H1 (cell line): ENCODE data around the gene ZSCAN22. TPM values are rescaled to one million over a fixed set of nuclear protein-coding genes. Genes with fewer than 3 reads are reported as not detected.

Source experiments
- CTCF ChIA-PET: fragments of 300-600 bp; sonication (Branson Sonifier 250); formaldehyde crosslinking; loops from one replicate; lab custom pipeline; 2021; ENCODE audit not compliant: partially characterized antibody; lab: Charles Lee
- POLR2A ChIA-PET: fragments of 300-600 bp; sonication (Branson Sonifier 250); formaldehyde crosslinking; loops from one replicate; lab custom pipeline; 2021; ENCODE audit warnings: inconsistent platforms; ENCODE audit not compliant: partially characterized antibody; lab: Charles Lee
- DNase-seq, 2 experiments: peaks; one replicate each; pipeline versions ENCODE4 v3.0.0 to v3.0.0-alpha.2; 2010 to 2022; ENCODE audit warnings: low spot score in 2 of 2, low read depth in 1 of 2, mixed read lengths in 1 of 2
- FAIRE-seq: peaks from 2 replicates; lab custom pipeline; 2011; peaks lifted over from hg19 to GRCh38; lab: Jason Lieb, UNC
- H2AFZ ChIP-seq: 2 replicates; pipeline ENCODE4 v1.8.1; 2012; ENCODE audit warnings: low read length, inconsistent platforms
- H2AK5ac ChIP-seq: 2 replicates; pipeline ENCODE4 v1.6.1; 2013; ENCODE audit warnings: low read depth, low read length
- H2BK120ac ChIP-seq: replicated peaks from 2 replicates; pipeline ENCODE3; 2013; ENCODE audit warnings: low read depth, low read length, inconsistent platforms
- H2BK12ac ChIP-seq: 2 replicates; pipeline ENCODE4 v1.6.1; 2013; ENCODE audit warnings: low read depth, low read length
- H2BK15ac ChIP-seq: 2 replicates; pipeline ENCODE4 v1.6.1; 2013; ENCODE audit warnings: low read length
- H2BK20ac ChIP-seq: 2 replicates; pipeline ENCODE4 v1.6.1; 2013; ENCODE audit warnings: low read length
- H2BK5ac ChIP-seq: 2 replicates; pipeline ENCODE4 v1.6.1; 2013; ENCODE audit warnings: low read depth, low read length
- H3K14ac ChIP-seq: 2 replicates; pipeline ENCODE4 v1.6.1; 2013; ENCODE audit warnings: inconsistent platforms; ENCODE audit not compliant: insufficient read length
- H3K18ac ChIP-seq: 2 replicates; pipeline ENCODE4 v1.6.1; 2013; ENCODE audit warnings: low read length; ENCODE audit errors: extremely low read depth
- H3K23ac ChIP-seq: 2 replicates; pipeline ENCODE4 v1.6.1; 2013; ENCODE audit warnings: inconsistent platforms; ENCODE audit not compliant: insufficient read length
- H3K23me2 ChIP-seq: 2 replicates; pipeline ENCODE4 v1.6.1; 2013; ENCODE audit warnings: low read depth, low read length
- H3K27ac ChIP-seq: 2 replicates; pipeline ENCODE4 v1.6.1; 2011; ENCODE audit warnings: low read depth, low read length, inconsistent platforms
- H3K27me3 ChIP-seq, 4 experiments: replicated peaks in 1 of 4; 1 replicate in 1 of 4; 2 replicates in 3 of 4; pipeline versions ENCODE4 v1.6.1 to v1.8.1; 2011 to 2013; ENCODE audit warnings: low read length in 3 of 4, mild to moderate bottlenecking in 3 of 4, inconsistent platforms in 2 of 4, mixed read lengths in 2 of 4, moderate library complexity in 1 of 4; ENCODE audit not compliant: control insufficient read depth in 3 of 4, insufficient read depth in 3 of 4; ENCODE audit errors: extremely low read depth in 1 of 4
- H3K36me3 ChIP-seq, 4 experiments: 2 replicates each; pipeline versions ENCODE4 v1.6.1 to v1.8.1; 2011 to 2013; ENCODE audit warnings: mild to moderate bottlenecking in 4 of 4, low read length in 3 of 4, moderate library complexity in 2 of 4, control low read depth in 1 of 4, inconsistent platforms in 1 of 4; ENCODE audit not compliant: insufficient read depth in 4 of 4, control insufficient read depth in 2 of 4
- H3K4ac ChIP-seq: replicated peaks from 2 replicates; pipeline ENCODE3; 2013; ENCODE audit warnings: low read length, low read depth, mixed read lengths, inconsistent platforms; ENCODE audit not compliant: insufficient read length
- H3K4me1 ChIP-seq, 4 experiments: replicated peaks in 1 of 4; 1 replicate in 1 of 4; 2 replicates in 3 of 4; pipeline versions ENCODE4 v1.6.1 to v1.8.1; 2011 to 2013; ENCODE audit warnings: low read length in 3 of 4, inconsistent platforms in 2 of 4, mixed read lengths in 1 of 4; ENCODE audit not compliant: insufficient read depth in 4 of 4, control insufficient read depth in 3 of 4
- H3K4me2 ChIP-seq, 2 experiments: 2 replicates each; pipeline versions ENCODE4 v1.6.1 to v1.8.1; 2011 to 2013; ENCODE audit warnings: low read depth in 2 of 2, low read length in 2 of 2, control low read depth in 1 of 2, inconsistent platforms in 1 of 2, mild to moderate bottlenecking in 1 of 2; ENCODE audit not compliant: insufficient read depth in 1 of 2
- H3K4me3 ChIP-seq, 4 experiments: fragments of 200-600, 300-600 bp in 1 of 4; sonication (generic), shearing (Covaris generic), sonication (Bioruptor Twin) in 1 of 4; 2 replicates each; pipeline versions ENCODE4 v1.5.1 to v1.8.1; 2011 to 2016; ENCODE audit warnings: low read length in 4 of 4, low read depth in 3 of 4, control low read depth in 2 of 4, inconsistent platforms in 2 of 4, mild to moderate bottlenecking in 2 of 4, mixed read lengths in 1 of 4, moderate library complexity in 1 of 4; ENCODE audit not compliant: insufficient read depth in 2 of 4; ENCODE audit errors: extremely low read depth in 1 of 4
- H3K56ac ChIP-seq: replicated peaks from 2 replicates; pipeline ENCODE3; 2013; ENCODE audit warnings: low read depth, mild to moderate bottlenecking, mixed read lengths, low read length, inconsistent platforms; ENCODE audit not compliant: insufficient read length
- H3K79me1 ChIP-seq: 2 replicates; pipeline ENCODE4 v1.6.1; 2013; ENCODE audit warnings: low read depth, low read length, control low read depth
- H3K79me2 ChIP-seq, 2 experiments: 2 replicates each; pipeline versions ENCODE4 v1.6.1 to v1.8.1; 2012 to 2013; ENCODE audit warnings: low read length in 2 of 2, mild to moderate bottlenecking in 2 of 2, inconsistent platforms in 1 of 2; ENCODE audit not compliant: insufficient read depth in 2 of 2, control insufficient read depth in 1 of 2
- H3K9ac ChIP-seq, 4 experiments: replicated peaks in 1 of 4; 1 replicate in 1 of 4; 2 replicates in 3 of 4; pipeline versions ENCODE4 v1.6.1 to v1.8.1; 2011 to 2013; ENCODE audit warnings: low read depth in 3 of 4, low read length in 3 of 4, control low read depth in 2 of 4, mild to moderate bottlenecking in 2 of 4, moderate library complexity in 2 of 4, inconsistent platforms in 1 of 4; ENCODE audit errors: extremely low read depth in 1 of 4
- H3K9me3 ChIP-seq, 2 experiments: 2 replicates each; pipeline versions ENCODE4 v1.6.1 to v1.8.1; 2012 to 2013; ENCODE audit warnings: mild to moderate bottlenecking in 2 of 2, moderate library complexity in 2 of 2, control low read depth in 1 of 2, inconsistent platforms in 1 of 2, low read depth in 1 of 2, low read length in 1 of 2, mixed read lengths in 1 of 2; ENCODE audit not compliant: insufficient read depth in 2 of 2
- H4K20me1 ChIP-seq, 2 experiments: replicated peaks in 1 of 2; 2 replicates each; pipeline versions ENCODE3 to v1.8.1; 2011 to 2013; ENCODE audit warnings: inconsistent platforms in 2 of 2, low read length in 2 of 2, mild to moderate bottlenecking in 1 of 2; ENCODE audit not compliant: insufficient read depth in 2 of 2, control insufficient read depth in 1 of 2
- H4K5ac ChIP-seq: 2 replicates; pipeline ENCODE4 v1.6.1; 2013; ENCODE audit warnings: low read length, low read depth, mixed read lengths, inconsistent platforms; ENCODE audit not compliant: insufficient read length
- H4K8ac ChIP-seq: 2 replicates; pipeline ENCODE4 v1.8.0; 2013; ENCODE audit warnings: mild to moderate bottlenecking, moderate library complexity, low read length, inconsistent platforms; ENCODE audit not compliant: insufficient read depth; ENCODE audit errors: extremely low read depth
- H4K91ac ChIP-seq: replicated peaks from 2 replicates; pipeline ENCODE3; 2013; ENCODE audit warnings: low read length, mixed read lengths, inconsistent platforms; ENCODE audit not compliant: insufficient read length
- BACH1 ChIP-seq: IDR thresholded peaks from 2 replicates; pipeline ENCODE4 v1.6.1; 2012; ENCODE audit warnings: low read length, improper control_type of control experiment
- BRCA1 ChIP-seq: IDR thresholded peaks from 2 replicates; pipeline ENCODE4 v1.6.1; 2012; ENCODE audit warnings: low read depth, low read length, improper control_type of control experiment
- FOSL1 ChIP-seq: IDR thresholded peaks from 2 replicates; pipeline ENCODE4 v1.6.1; 2011; ENCODE audit warnings: mild to moderate bottlenecking, low read depth, low read length, moderate library complexity; ENCODE audit not compliant: insufficient read depth
- POLR2AphosphoS5 ChIP-seq: IDR thresholded peaks from 2 replicates; pipeline ENCODE4 v1.6.1; 2011; ENCODE audit warnings: low read depth, low read length
- RNF2 ChIP-seq: fragments of 200-900, 300-1000 bp; sonication (generic); IDR thresholded peaks from 2 replicates; pipeline ENCODE4 v1.7.1; 2016; ENCODE audit warnings: borderline replicate concordance, low read depth, mild to moderate bottlenecking, antibody characterized with exemption, low read length; ENCODE audit not compliant: poor library complexity, severe bottlenecking; ENCODE audit errors: missing control alignments
- TAF1 ChIP-seq: IDR thresholded peaks from 2 replicates; pipeline ENCODE4 v1.6.1; 2011; ENCODE audit warnings: mild to moderate bottlenecking, low read depth, low read length
- YY1 ChIP-seq: IDR thresholded peaks from 2 replicates; pipeline ENCODE4 v1.6.1; 2011; ENCODE audit warnings: low read depth, mild to moderate bottlenecking, low read length
- WGBS, 2 experiments: shearing (Covaris generic) in 1 of 2; methylation state at CpG; one replicate each; pipeline versions ENCODE4 v1.1.6 to v1.1.7; 2013 to 2015; ENCODE audit warnings: low lambda C conversion rate in 2 of 2, mixed read lengths in 2 of 2, inconsistent platforms in 1 of 2, low coverage in 1 of 2, missing lambda C conversion rate in 1 of 2; ENCODE audit not compliant: insufficient replicate concordance in 2 of 2, insufficient coverage in 1 of 2, insufficient read length in 1 of 2; ENCODE audit errors: extremely low coverage in 1 of 2, missing lambda C conversion rate in 1 of 2; 5-methylcytosine and 5-hydroxymethylcytosine counted together
- polyA plus RNA-seq, 7 experiments: library from polyadenylated mRNA; depleted of rRNA in 3 of 7; stranded (reverse) in 5 of 7; unstranded in 2 of 7; fragments of >200 nt in 5 of 7; fragments of 200-250 nt in 2 of 7; gene quantifications; 1 replicate in 5 of 7; 2 replicates in 1 of 7; 4 replicates in 1 of 7; pipeline versions ENCODE4 v1.2.1 to v1.2.3, GENCODE V29; 2011 to 2013; ENCODE audit warnings: missing spikeins in 2 of 7, mixed read lengths in 2 of 7
- total RNA-seq: library from RNA; stranded (reverse); fragmentation: NEBNext Ultra II Directional; extraction: Animal tissue kit (Norgen Biotek cat#: 25700); gene quantifications from 2 replicates; pipeline ENCODE4 v1.2.1, GENCODE V29; 2021

ZSCAN22 gene
- total and polyA plus RNA-seq, 2 of the 8 experiments (the other 6 are each of a cell fraction or from before 2014, with no cell fraction given) = 3.2 to 3.3 TPM

DNA sequence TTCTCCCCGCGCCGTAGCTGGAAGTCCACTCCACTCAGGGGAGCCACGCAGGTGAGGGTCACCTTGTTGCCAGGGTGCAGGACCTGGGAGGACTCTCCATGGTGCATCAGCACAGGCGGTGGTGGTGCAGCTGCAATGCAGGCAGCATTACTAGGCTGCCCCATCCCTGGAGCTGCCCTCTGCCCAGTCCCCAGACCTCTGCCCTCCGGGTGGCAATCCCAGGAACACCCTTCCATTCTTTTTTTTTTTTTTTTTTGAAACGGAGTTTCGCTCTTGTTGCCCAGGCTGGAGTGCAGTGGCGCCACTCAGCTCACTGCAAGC is 24.7 kb downstream of the ZSCAN22 start:
- H3K9me3 ChIP-seq = no peaks in the 10 kb centered on the region
- no peaks in the 10 kb centered on the region for H3K79me2 ChIP-seq
- no peak overlapping the region for H3K4me2 ChIP-seq
- CTCF ChIA-PET = interaction anchor here (0.8 to 2.9 kb wide), 5 partner anchors 11 to 132 kb away, joined by 3 to 14 read pairs (median 4); partner anchors contain the start of gene ZNF497
- H4K5ac ChIP-seq = no peak overlapping the region
- no peak overlapping the region for H2BK20ac ChIP-seq
- H3K18ac ChIP-seq = no peak overlapping the region
- H2BK15ac ChIP-seq = no peak overlapping the region
- no peak for FAIRE-seq
- H3K56ac ChIP-seq = no peak overlapping the region
- no peak overlapping the region for H3K23ac ChIP-seq
- H2AK5ac ChIP-seq = no peak overlapping the region
- no peak overlapping the region for H2BK5ac ChIP-seq
- H3K4ac ChIP-seq = no peak overlapping the region
- peaks cover 0 to 3% of the 10 kb centered on the region in 2 experiments for H4K20me1 ChIP-seq
- H3K79me1 ChIP-seq = no peaks in the 10 kb centered on the region
- 0 out of 7 replicates have a peak, but pooled peaks cover 0 to 3% (median 0%) of the 10 kb centered on the region in 4 experiments for H3K27me3 ChIP-seq
- H3K4me1 ChIP-seq = no peaks in the 10 kb centered on the region; a peak in 1 of 7 replicates
- WGBS, 2 experiments = 92% methylated on average over 6 of the region's 9 CpGs; no CpG with 5 or more reads in 1 of the 2 experiments
- TF ChIP-seq POLR2AphosphoS5 = no peak
- TF ChIP-seq TAF1 = no peak
- no peak for TF ChIP-seq RNF2
- no peak for TF ChIP-seq YY1
- no peak for TF ChIP-seq BRCA1
- no peak for TF ChIP-seq BACH1
- no peak for TF ChIP-seq FOSL1
- H3K27ac ChIP-seq = no peak overlapping the region
- no peak overlapping the region for H2AFZ ChIP-seq
- no peak overlapping the region for H4K91ac ChIP-seq
- H3K4me3 ChIP-seq = no peak overlapping the region
- DNase-seq = no peak
- POLR2A ChIA-PET = interaction anchor here (1.0 to 11.4 kb wide), 4 partner anchors 11 to 204 kb away, joined by 3 to 102 read pairs (median 6); partner anchors contain the start of genes CHMP2A, RNF225 and ZNF497
- no peak overlapping the region for H2BK12ac ChIP-seq
- no peak overlapping the region for H3K9ac ChIP-seq
- H4K8ac ChIP-seq = no peak overlapping the region
- no peaks in the 10 kb centered on the region for H3K36me3 ChIP-seq
- H2BK120ac ChIP-seq = no peak overlapping the region
- H3K14ac ChIP-seq = no peak overlapping the region
- H3K23me2 ChIP-seq = peaks cover 9% of the 10 kb centered on the region
